K562 (cell line): Measurements from ENCODE around the gene MANBA.

Source experiments
- CBFB ChIP-seq: sonication (generic); formaldehyde crosslinking; IDR thresholded peaks from 2 replicates; pipeline ENCODE4 v1.4.0; 2020; ENCODE audit warnings: mild to moderate bottlenecking, missing genetic modification reagents
- CBX8 ChIP-seq: fragments of 200-600 bp; sonication (generic); IDR thresholded peaks from 2 replicates; pipeline ENCODE4 v1.6.1; 2012; ENCODE audit warnings: borderline replicate concordance, mixed run types, low read depth, mild to moderate bottlenecking, moderate library complexity, mixed read lengths, low read length, control low read depth, inconsistent platforms; ENCODE audit not compliant: poor library complexity, severe bottlenecking; ENCODE audit errors: extremely low read depth
- CCAR2 ChIP-seq: fragments of 200-400 bp; formaldehyde crosslinking; IDR thresholded peaks from 2 replicates; pipeline ENCODE4 v1.6.1; 2017; ENCODE audit warnings: mild to moderate bottlenecking, low read depth, low read length
- MTA3 ChIP-seq: fragments of 450-650 bp; formaldehyde crosslinking; IDR thresholded peaks from 2 replicates; pipeline ENCODE4 v1.6.1; 2017; ENCODE audit warnings: mild to moderate bottlenecking, borderline replicate concordance
- MYNN ChIP-seq, 2 experiments: sonication (generic); formaldehyde crosslinking in 1 of 2; IDR thresholded peaks; 2 replicates each; pipeline versions ENCODE4 v1.5.0 to v1.6.1; 2016 to 2020; ENCODE audit warnings: antibody characterized with exemption in 1 of 2, missing genetic modification reagents in 1 of 2
- PRMT5 ChIP-seq: sonication (generic); formaldehyde crosslinking; IDR thresholded peaks from 2 replicates; pipeline ENCODE4 v1.5.0; 2020; ENCODE audit warnings: missing genetic modification reagents
- RAD21 ChIP-seq, 2 experiments: fragments of 250-450 bp in 1 of 2; fragments of 450-650 bp in 1 of 2; sonication (Bioruptor Pico) in 1 of 2; formaldehyde crosslinking in 1 of 2; IDR thresholded peaks in 1 of 2; conservative IDR thresholded peaks in 1 of 2; 2 replicates each; pipeline versions ENCODE4 v1.4.0 to v1.8.0; 2020 to 2022; ENCODE audit warnings: mild to moderate bottlenecking in 2 of 2, moderate library complexity in 1 of 2
- SAFB2 ChIP-seq: fragments of 200-400 bp; formaldehyde crosslinking; IDR thresholded peaks from 2 replicates; pipeline ENCODE4 v1.6.1; 2018; ENCODE audit warnings: borderline replicate concordance, low read length, low read depth, moderate library complexity; ENCODE audit not compliant: severe bottlenecking
- ZNF274 ChIP-seq: IDR thresholded peaks from 2 replicates; pipeline ENCODE4 v1.6.1; 2011; ENCODE audit warnings: low read depth, mild to moderate bottlenecking, low read length, moderate library complexity, borderline replicate concordance
- ZNF324 ChIP-seq: fragments of 250-450 bp; sonication (Bioruptor Pico); IDR thresholded peaks from 2 replicates; pipeline ENCODE4 v1.4.0; 2020; ENCODE audit warnings: mild to moderate bottlenecking
- ZNF589 ChIP-seq: fragments of 200-800 bp; sonication (Bioruptor generic); IDR thresholded peaks from 2 replicates; pipeline ENCODE4 v1.6.1; 2016; ENCODE audit warnings: low read depth, missing genetic modification characterization, missing compliant biosample characterization
- ZZZ3 ChIP-seq: fragments of 450-650 bp; IDR thresholded peaks from 2 replicates; pipeline ENCODE4 v1.6.1; 2016; ENCODE audit warnings: antibody characterized with exemption, mild to moderate bottlenecking, moderate library complexity
- TF ChIP-seq, protein P1 (sequence below): sonication (generic); formaldehyde crosslinking; IDR thresholded peaks from 2 replicates; pipeline ENCODE4 v1.8.0; 2022; ENCODE audit warnings: mild to moderate bottlenecking, missing genetic modification reagents
- TF ChIP-seq, protein P2 (sequence below), 3 experiments: IDR thresholded peaks in 2 of 3; conservative IDR thresholded peaks in 1 of 3; 2 replicates each; pipeline ENCODE4 v1.5.1; 2011 to 2012; ENCODE audit warnings: low read length in 3 of 3, mild to moderate bottlenecking in 3 of 3, control low read depth in 2 of 3, improper control_type of control experiment in 1 of 3, inconsistent platforms in 1 of 3, low read depth in 1 of 3, mixed read lengths in 1 of 3, moderate library complexity in 1 of 3; ENCODE audit not compliant: insufficient read depth in 2 of 3

DNA sequence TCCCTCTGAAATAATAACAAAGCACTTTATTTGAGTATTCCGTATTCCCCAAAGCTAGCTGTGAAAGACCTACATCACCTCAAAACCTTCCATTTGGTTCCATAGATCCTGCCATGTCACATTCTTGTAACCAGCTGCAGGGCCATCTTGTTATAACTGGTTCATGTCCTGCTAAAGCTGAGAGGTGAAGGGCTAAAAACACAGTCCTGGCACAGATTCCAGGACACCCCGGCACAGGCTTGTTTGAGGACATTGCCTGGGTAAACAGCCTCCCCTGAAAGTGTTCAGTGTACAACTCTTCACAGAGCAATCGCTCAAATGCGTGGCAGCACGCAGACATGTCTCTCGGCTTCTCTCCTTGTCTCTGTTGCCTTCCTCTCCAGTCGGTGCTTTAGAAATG is 129.2 kb downstream of the MANBA start:
- no peak for TF ChIP-seq RAD21 (CRISPR knock-in tag; conservative IDR thresholded peaks at IDR 0.05 in 1 of 2, IDR thresholded peaks at IDR 0.05 in 1 of 2)
- no peak for TF ChIP-seq CBFB (CRISPR knock-in tag)
- no peak for TF ChIP-seq MTA3
- TF ChIP-seq, protein P1, sequence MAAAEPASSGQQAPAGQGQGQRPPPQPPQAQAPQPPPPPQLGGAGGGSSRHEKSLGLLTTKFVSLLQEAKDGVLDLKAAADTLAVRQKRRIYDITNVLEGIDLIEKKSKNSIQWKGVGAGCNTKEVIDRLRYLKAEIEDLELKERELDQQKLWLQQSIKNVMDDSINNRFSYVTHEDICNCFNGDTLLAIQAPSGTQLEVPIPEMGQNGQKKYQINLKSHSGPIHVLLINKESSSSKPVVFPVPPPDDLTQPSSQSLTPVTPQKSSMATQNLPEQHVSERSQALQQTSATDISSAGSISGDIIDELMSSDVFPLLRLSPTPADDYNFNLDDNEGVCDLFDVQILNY (CRISPR knock-in tag) = no peak
- TF ChIP-seq MYNN (IDR thresholded peaks at IDR 0.05) = no peak
- no peak for TF ChIP-seq MYNN (CRISPR knock-in tag; IDR thresholded peaks at IDR 0.05)
- no peak for TF ChIP-seq ZZZ3
- TF ChIP-seq SAFB2 = no peak
- TF ChIP-seq ZNF274 = no peak
- TF ChIP-seq CBX8 = no peak
- TF ChIP-seq, protein P2, sequence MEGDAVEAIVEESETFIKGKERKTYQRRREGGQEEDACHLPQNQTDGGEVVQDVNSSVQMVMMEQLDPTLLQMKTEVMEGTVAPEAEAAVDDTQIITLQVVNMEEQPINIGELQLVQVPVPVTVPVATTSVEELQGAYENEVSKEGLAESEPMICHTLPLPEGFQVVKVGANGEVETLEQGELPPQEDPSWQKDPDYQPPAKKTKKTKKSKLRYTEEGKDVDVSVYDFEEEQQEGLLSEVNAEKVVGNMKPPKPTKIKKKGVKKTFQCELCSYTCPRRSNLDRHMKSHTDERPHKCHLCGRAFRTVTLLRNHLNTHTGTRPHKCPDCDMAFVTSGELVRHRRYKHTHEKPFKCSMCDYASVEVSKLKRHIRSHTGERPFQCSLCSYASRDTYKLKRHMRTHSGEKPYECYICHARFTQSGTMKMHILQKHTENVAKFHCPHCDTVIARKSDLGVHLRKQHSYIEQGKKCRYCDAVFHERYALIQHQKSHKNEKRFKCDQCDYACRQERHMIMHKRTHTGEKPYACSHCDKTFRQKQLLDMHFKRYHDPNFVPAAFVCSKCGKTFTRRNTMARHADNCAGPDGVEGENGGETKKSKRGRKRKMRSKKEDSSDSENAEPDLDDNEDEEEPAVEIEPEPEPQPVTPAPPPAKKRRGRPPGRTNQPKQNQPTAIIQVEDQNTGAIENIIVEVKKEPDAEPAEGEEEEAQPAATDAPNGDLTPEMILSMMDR (IDR thresholded peaks at IDR 0.05 in 2 of 3, conservative IDR thresholded peaks at IDR 0.05 in 1 of 3; ENCODE audit: insufficient read depth in 2 of 3, low read depth in 1 of 3, low read length in 3 of 3) = no peak
- TF ChIP-seq PRMT5 (CRISPR knock-in tag) = no peak
- no peak for TF ChIP-seq ZNF324 (CRISPR knock-in tag)
- no peak for TF ChIP-seq CCAR2
- TF ChIP-seq ZNF589 (CRISPR knock-in tag) = no peak
